HepG2 (cell line): Measurements from ENCODE around the gene IPMK. TPM values are rescaled to one million over a fixed set of nuclear protein-coding genes. Genes with fewer than 3 reads are reported as not detected.

Source experiments
- ATAC-seq: fragments of 200-7000 bp; cut with Tn5 transposase; 3 replicates; pipeline ENCODE4 v1.9.1; 2020; ENCODE audit warnings: mild to moderate bottlenecking, moderate library complexity
- BruUV-seq: library from RNA; stranded (reverse); fragments of 400-500 nt; replicated peaks from 2 replicates; lab custom pipeline; 2021; lab: Mats Ljungman, UMichigan
- CTCF ChIA-PET: fragments of 300-600 bp; formaldehyde crosslinking; extraction: SDS; loops from one replicate; lab custom pipeline; 2021; ENCODE audit warnings: low total read pairs, inconsistent platforms, low intra/inter-chr PET ratio; lab: Yijun Ruan, JAX
- POLR2A ChIA-PET: fragments of 350-600 bp; sonication (Branson Sonifier 250); formaldehyde crosslinking; loops from one replicate; lab custom pipeline; 2020; ENCODE audit warnings: antibody characterized with exemption, inconsistent platforms; lab: Yijun Ruan, JAX
- DNase-seq: peaks from one replicate; pipeline ENCODE4 v3.0.0-alpha.2; 2015; ENCODE audit warnings: low spot score
- FAIRE-seq: peaks from 3 replicates; lab custom pipeline; 2011; peaks lifted over from hg19 to GRCh38; lab: Jason Lieb, UNC
- H2AFZ ChIP-seq: one replicate; pipeline ENCODE4 v1.6.1; 2011; ENCODE audit warnings: low read length, inconsistent platforms
- H3K27ac ChIP-seq: fragments of 300-600 bp; 3 replicates; pipeline ENCODE4 v1.8.0; 2011; ENCODE audit warnings: mixed run types, mild to moderate bottlenecking, mixed read lengths, low read length, inconsistent platforms; ENCODE audit not compliant: insufficient read depth; ENCODE audit errors: extremely low read length
- H3K27me3 ChIP-seq, 2 experiments: fragments of 200-600 bp in 1 of 2; 2 replicates in 1 of 2; 3 replicates in 1 of 2; pipeline versions ENCODE4 v1.6.0 to v1.8.0; 2011; ENCODE audit warnings: low read length in 2 of 2, mild to moderate bottlenecking in 2 of 2, moderate library complexity in 2 of 2, inconsistent platforms in 1 of 2; ENCODE audit not compliant: insufficient read depth in 2 of 2, control insufficient read depth in 1 of 2
- H3K36me3 ChIP-seq, 2 experiments: fragments of 200-600 bp in 1 of 2; replicated peaks in 1 of 2; 2 replicates in 1 of 2; 3 replicates in 1 of 2; pipeline versions ENCODE4 v1.5.1 to v1.8.0; 2011; ENCODE audit warnings: low read length in 2 of 2, inconsistent platforms in 1 of 2; ENCODE audit not compliant: insufficient read depth in 2 of 2, control insufficient read depth in 1 of 2
- H3K4me1 ChIP-seq: 2 replicates; pipeline ENCODE4 v1.5.1; 2012; ENCODE audit warnings: low read length, inconsistent platforms; ENCODE audit not compliant: insufficient read depth
- H3K4me2 ChIP-seq: 2 replicates; pipeline ENCODE4 v1.6.0; 2011; ENCODE audit warnings: low read depth, low read length, inconsistent platforms
- H3K4me3 ChIP-seq, 3 experiments: fragments of 200-600 bp in 1 of 3; sonication (generic), shearing (Covaris generic) in 1 of 3; replicated peaks in 1 of 3; 2 replicates each; pipeline ENCODE4 v1.5.1; 2011 to 2016; ENCODE audit warnings: low read length in 3 of 3, inconsistent platforms in 2 of 3, low read depth in 2 of 3, mild to moderate bottlenecking in 2 of 3, control low read depth in 1 of 3, mixed read lengths in 1 of 3; ENCODE audit not compliant: insufficient read depth in 1 of 3
- H3K79me2 ChIP-seq: one replicate; pipeline ENCODE4 v1.6.1; 2011; ENCODE audit warnings: low read length, inconsistent platforms; ENCODE audit not compliant: insufficient read depth
- H3K9ac ChIP-seq: 2 replicates; pipeline ENCODE4 v1.6.0; 2011; ENCODE audit warnings: mild to moderate bottlenecking, low read depth, low read length, inconsistent platforms; ENCODE audit not compliant: insufficient read depth
- H3K9me3 ChIP-seq: 2 replicates; pipeline ENCODE4 v1.5.1; 2012; ENCODE audit warnings: mild to moderate bottlenecking, low read length
- H4K20me1 ChIP-seq: 2 replicates; pipeline ENCODE4 v1.6.0; 2011; ENCODE audit warnings: inconsistent platforms, mild to moderate bottlenecking, low read length, moderate library complexity; ENCODE audit not compliant: insufficient read depth
- HMG20B ChIP-seq: conservative IDR thresholded peaks from 2 replicates; pipeline ENCODE4 v1.6.1; 2016; ENCODE audit warnings: missing genetic modification reagents, missing compliant biosample characterization
- HNF4G ChIP-seq, 2 experiments: sonication (generic) in 1 of 2; formaldehyde crosslinking in 1 of 2; IDR thresholded peaks; 2 replicates each; pipeline versions ENCODE4 v1.4.0 to v1.6.1; 2011 to 2020; ENCODE audit warnings: borderline replicate concordance in 2 of 2, low read depth in 2 of 2, mild to moderate bottlenecking in 2 of 2, low read length in 1 of 2, missing genetic modification reagents in 1 of 2, moderate library complexity in 1 of 2
- HNRNPH1 ChIP-seq: fragments of 200-400 bp; formaldehyde crosslinking; optimal IDR thresholded peaks from 2 replicates; pipeline ENCODE3; 2017; ENCODE audit warnings: mild to moderate bottlenecking, low read depth, low read length
- KAT7 ChIP-seq: IDR thresholded peaks from 2 replicates; pipeline ENCODE4 v1.6.1; 2018; ENCODE audit warnings: borderline replicate concordance, missing compliant biosample characterization
- PHB2 ChIP-seq: fragments of 450-650 bp; IDR thresholded peaks from 2 replicates; pipeline ENCODE4 v1.6.1; 2018; ENCODE audit not compliant: partially characterized antibody
- PRPF4 ChIP-seq: fragments of 200-400 bp; formaldehyde crosslinking; IDR thresholded peaks from 2 replicates; pipeline ENCODE4 v1.6.1; 2016; ENCODE audit warnings: low read length, low read depth; ENCODE audit not compliant: poor library complexity, severe bottlenecking
- SMAD1 ChIP-seq: sonication (generic); formaldehyde crosslinking; IDR thresholded peaks from 2 replicates; pipeline ENCODE4 v1.4.0; 2020; ENCODE audit warnings: missing genetic modification reagents, low read depth, mild to moderate bottlenecking, borderline replicate concordance
- SOX13 ChIP-seq, 3 experiments: fragments of 450-650 bp in 1 of 3; sonication (generic) in 1 of 3; formaldehyde crosslinking in 1 of 3; IDR thresholded peaks in 2 of 3; conservative IDR thresholded peaks in 1 of 3; 2 replicates each; pipeline versions ENCODE4 v1.5.0 to v1.6.1; 2016 to 2020; ENCODE audit warnings: antibody characterized with exemption in 1 of 3, mild to moderate bottlenecking in 1 of 3, missing compliant biosample characterization in 1 of 3, missing genetic modification reagents in 1 of 3, moderate library complexity in 1 of 3
- SPEN ChIP-seq: sonication (generic); formaldehyde crosslinking; IDR thresholded peaks from 2 replicates; pipeline ENCODE4 v1.5.1; 2020; ENCODE audit warnings: low read depth, mild to moderate bottlenecking, missing genetic modification reagents
- ZBTB7B ChIP-seq: sonication (generic); formaldehyde crosslinking; IDR thresholded peaks from 2 replicates; pipeline ENCODE4 v1.4.0; 2020; ENCODE audit warnings: missing genetic modification reagents
- ZNF264 ChIP-seq: sonication (generic); formaldehyde crosslinking; IDR thresholded peaks from 2 replicates; pipeline ENCODE4 v1.4.0; 2020; ENCODE audit warnings: missing genetic modification reagents
- ZNF367 ChIP-seq: sonication (generic); formaldehyde crosslinking; IDR thresholded peaks from 2 replicates; pipeline ENCODE4 v1.4.0; 2020; ENCODE audit warnings: missing genetic modification reagents, borderline replicate concordance
- ZNF383 ChIP-seq: sonication (generic); formaldehyde crosslinking; IDR thresholded peaks from 2 replicates; pipeline ENCODE4 v1.4.0; 2020; ENCODE audit warnings: missing genetic modification reagents, mild to moderate bottlenecking, borderline replicate concordance
- ZNF446 ChIP-seq: sonication (generic); formaldehyde crosslinking; IDR thresholded peaks from 2 replicates; pipeline ENCODE4 v1.5.0; 2020; ENCODE audit warnings: mild to moderate bottlenecking, missing genetic modification reagents
- ZNF562 ChIP-seq: sonication (generic); formaldehyde crosslinking; IDR thresholded peaks from 2 replicates; pipeline ENCODE4 v1.8.0; 2022; ENCODE audit warnings: missing genetic modification reagents, borderline replicate concordance
- ZNF570 ChIP-seq: sonication (generic); formaldehyde crosslinking; IDR thresholded peaks from 2 replicates; pipeline ENCODE4 v1.4.0; 2020; ENCODE audit warnings: mild to moderate bottlenecking, missing genetic modification reagents, borderline replicate concordance
- ZNF772 ChIP-seq: sonication (generic); formaldehyde crosslinking; IDR thresholded peaks from 2 replicates; pipeline ENCODE4 v1.5.0; 2020; ENCODE audit warnings: mild to moderate bottlenecking, missing genetic modification reagents
- ZSCAN25 ChIP-seq: sonication (generic); formaldehyde crosslinking; IDR thresholded peaks from 2 replicates; pipeline ENCODE4 v1.8.0; 2022; ENCODE audit warnings: mild to moderate bottlenecking, missing genetic modification reagents
- WGBS: methylation state at CpG from one replicate; pipeline ENCODE4 v1.1.6; 2017; ENCODE audit warnings: low lambda C conversion rate; 5-methylcytosine and 5-hydroxymethylcytosine counted together
- in situ Hi-C: cut with HindIII; loops from 2 replicates; pipeline ENCODE4 v1.10.0; 2017; ENCODE audit warnings: low pct_unique_long_range_greater_than_20kb; ENCODE audit not compliant: extremely low pct_ligation_motif_present
- intact Hi-C: fragments of 100-400 bp; cut with micrococcal nuclease; formaldehyde crosslinking; loops from one replicate; pipeline ENCODE4 v1.10.0; 2022; ENCODE audit not compliant: unreplicated experiment
- polyA plus RNA-seq, 8 experiments: library from polyadenylated mRNA; depleted of rRNA in 3 of 8; stranded (reverse) in 7 of 8; unstranded in 1 of 8; fragments of >200 nt; fragmentation: Illumina TruSeq in 4 of 8; extraction: Trizol in 4 of 8; gene quantifications; 2 replicates each; pipeline versions ENCODE4 v1.2.1 to v1.2.3, GENCODE V29; 2011 to 2016; ENCODE audit warnings: low read depth in 4 of 8, missing spikeins in 1 of 8, mixed read lengths in 1 of 8; ENCODE audit not compliant: insufficient read depth in 1 of 8
- total RNA-seq, 5 experiments: library from RNA; depleted of rRNA; stranded (reverse); fragments of >200 nt; fragmentation: Illumina TruSeq; extraction: Trizol; gene quantifications; 2 replicates each; pipeline ENCODE4 v1.2.3, GENCODE V29; 2016; ENCODE audit warnings: low read depth in 1 of 5
- TF ChIP-seq, protein P1 (sequence below): sonication (generic); formaldehyde crosslinking; IDR thresholded peaks from 2 replicates; pipeline ENCODE4 v1.4.0; 2020; ENCODE audit warnings: missing genetic modification reagents

Gene IPMK
- total and polyA plus RNA-seq, 2 of the 13 experiments (the other 11 are each of a cell fraction or from before 2014, with no cell fraction given): 2.7 to 3.9 TPM

DNA sequence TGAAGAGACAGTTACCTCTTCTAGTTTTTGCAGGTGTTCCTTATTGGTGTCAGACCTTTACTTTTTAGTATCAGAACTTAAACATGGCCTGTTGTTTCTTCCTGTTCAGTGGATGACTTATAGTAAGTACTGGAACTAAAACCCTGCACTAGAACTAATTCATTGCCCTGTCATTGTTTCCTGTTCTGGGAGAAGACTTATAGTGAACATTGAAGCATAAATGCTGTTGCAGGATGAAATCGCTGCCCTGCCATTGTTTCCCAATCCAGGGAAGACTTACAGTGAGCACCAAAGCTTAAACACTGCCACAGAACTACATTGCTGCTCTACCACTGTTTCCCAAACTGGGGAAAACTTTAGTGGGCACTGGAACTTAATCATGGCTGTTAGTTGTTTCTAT lies 13.1 kb downstream of the IPMK start:
- ATAC-seq: no peak
- ChIA-PET POLR2A (no interaction called here), CTCF (no interaction called here)
- no peaks in the 10 kb centered on the region for H3K27me3 ChIP-seq
- intact Hi-C loops: no loop called here
- H3K36me3 ChIP-seq: peaks cover 0 to 2% of the 10 kb centered on the region in 2 experiments; a peak in 1 of 5 replicates
- no peak for FAIRE-seq
- H3K27ac ChIP-seq: no peak overlapping the region
- no peak overlapping the region for H3K4me3 ChIP-seq
- no peaks in the 10 kb centered on the region for H4K20me1 ChIP-seq
- peaks cover 12% of the 10 kb centered on the region for H3K4me1 ChIP-seq
- H2AFZ ChIP-seq: no peak overlapping the region
- no peak overlapping the region for H3K9ac ChIP-seq
- in situ Hi-C loops: no loop called here
- no TSS peak for BruUV-seq
- WGBS: 85% methylated on average over 1 of the region's 1 CpG
- H3K4me2 ChIP-seq: no peak overlapping the region
- no peak for DNase-seq
- no peak for TF ChIP-seq ZNF264 (CRISPR knock-in tag)
- TF ChIP-seq PHB2: no peak
- TF ChIP-seq PRPF4: no peak
- no peak for TF ChIP-seq ZNF772 (CRISPR knock-in tag)
- no peak for TF ChIP-seq ZNF383 (CRISPR knock-in tag)
- no peak for TF ChIP-seq ZNF570
- no peaks in the 10 kb centered on the region for H3K9me3 ChIP-seq
- H3K79me2 ChIP-seq: peaks cover 18% of the 10 kb centered on the region

DNA sequence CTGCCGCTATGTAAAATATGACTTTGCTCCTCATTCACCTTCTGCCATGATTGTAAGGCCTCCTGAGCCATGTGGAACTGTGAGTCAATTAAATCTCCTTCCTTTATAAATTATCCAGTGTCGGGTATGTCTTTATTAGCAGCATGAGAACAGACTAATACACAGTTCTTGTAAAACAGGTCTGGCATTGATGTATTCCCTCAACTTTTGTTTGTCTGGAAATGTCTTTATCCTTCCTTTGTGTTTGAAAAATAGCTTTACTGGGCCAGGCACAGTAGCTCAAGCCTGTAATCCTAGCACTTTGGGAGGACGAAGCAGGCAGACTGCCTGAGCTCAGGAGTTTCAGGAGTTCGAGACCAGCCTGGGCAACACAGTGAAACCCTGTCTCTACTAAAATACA lies 14.5 kb downstream of the IPMK start:
- ChIA-PET POLR2A (interaction anchor here (1.5 kb wide), 1 partner anchor 14 kb away, joined by 4 read pairs; no protein-coding TSS in a partner anchor), CTCF (no interaction called here)
- BruUV-seq: no TSS peak
- Histone ChIP-seq H2AFZ (no peak overlapping the region), H4K20me1 (no peaks in the 10 kb centered on the region), H3K36me3 (peaks cover 0 to 2% of the 10 kb centered on the region in 2 experiments; a peak in 1 of 5 replicates), H3K4me3 (no peak overlapping the region), H3K4me1 (peaks cover 12% of the 10 kb centered on the region), H3K4me2 (no peak overlapping the region), H3K27me3 (no peaks in the 10 kb centered on the region), H3K9ac (no peak overlapping the region), H3K9me3 (no peaks in the 10 kb centered on the region), H3K27ac (no peak overlapping the region), H3K79me2 (peaks cover 7% of the 10 kb centered on the region)
- WGBS: 99% methylated on average over 4 of the region's 4 CpGs
- FAIRE-seq: no peak
- intact Hi-C loops: no loop called here
- no peak for DNase-seq
- no peak for ATAC-seq
- in situ Hi-C loops: no loop called here
- TF ChIP-seq PHB2 (no peak), HNF4G (IDR thresholded peaks at IDR 0.05; ENCODE audit: borderline replicate concordance, low read depth, low read length) (no peak), HNF4G (CRISPR knock-in tag; IDR thresholded peaks at IDR 0.05; ENCODE audit: borderline replicate concordance, low read depth) (no peak), ZSCAN25 (no peak), KAT7 (CRISPR knock-in tag) (no peak), ZNF562 (CRISPR knock-in tag) (no peak), SOX13 (IDR thresholded peaks at IDR 0.05) (no peak), SOX13 (CRISPR knock-in tag; conservative IDR thresholded peaks at IDR 0.05 in 1 of 2, IDR thresholded peaks at IDR 0.05 in 1 of 2) (no peak), SMAD1 (no peak), HMG20B (CRISPR knock-in tag) (no peak), HNRNPH1 (no peak), ZBTB7B (CRISPR knock-in tag) (no peak), ZNF446 (CRISPR knock-in tag) (no peak), ZNF367 (CRISPR knock-in tag) (no peak), SPEN (CRISPR knock-in tag) (no peak)
- TF ChIP-seq, protein P1, sequence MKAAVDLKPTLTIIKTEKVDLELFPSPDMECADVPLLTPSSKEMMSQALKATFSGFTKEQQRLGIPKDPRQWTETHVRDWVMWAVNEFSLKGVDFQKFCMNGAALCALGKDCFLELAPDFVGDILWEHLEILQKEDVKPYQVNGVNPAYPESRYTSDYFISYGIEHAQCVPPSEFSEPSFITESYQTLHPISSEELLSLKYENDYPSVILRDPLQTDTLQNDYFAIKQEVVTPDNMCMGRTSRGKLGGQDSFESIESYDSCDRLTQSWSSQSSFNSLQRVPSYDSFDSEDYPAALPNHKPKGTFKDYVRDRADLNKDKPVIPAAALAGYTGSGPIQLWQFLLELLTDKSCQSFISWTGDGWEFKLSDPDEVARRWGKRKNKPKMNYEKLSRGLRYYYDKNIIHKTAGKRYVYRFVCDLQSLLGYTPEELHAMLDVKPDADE (CRISPR knock-in tag): no peak
